GM12878 (cell line): ENCODE measurements around the gene NCAM2.

Experiments
- ATF7 ChIP-seq: fragments of 450-650 bp; IDR thresholded peaks from 2 replicates; pipeline ENCODE4 v1.6.1; 2016; ENCODE audit warnings: low read depth, mild to moderate bottlenecking
- CTCF ChIP-seq, 3 experiments: IDR thresholded peaks in 2 of 3; conservative IDR thresholded peaks in 1 of 3; 2 replicates each; pipeline ENCODE4 v1.5.1; 2011; ENCODE audit warnings: low read depth in 3 of 3, low read length in 3 of 3, mild to moderate bottlenecking in 3 of 3, control low read depth in 2 of 3, moderate library complexity in 2 of 3, inconsistent platforms in 1 of 3, mixed read lengths in 1 of 3; ENCODE audit not compliant: control insufficient read depth in 2 of 3, insufficient read depth in 1 of 3; ENCODE audit errors: extremely low read depth in 1 of 3
- E2F8 ChIP-seq: fragments of 450-650 bp; IDR thresholded peaks from 2 replicates; pipeline ENCODE4 v1.6.1; 2018; ENCODE audit warnings: mild to moderate bottlenecking, low read depth, moderate library complexity; ENCODE audit not compliant: partially characterized antibody
- EGR1 ChIP-seq, 2 experiments: IDR thresholded peaks; 1 replicate in 1 of 2; 2 replicates in 1 of 2; pipeline ENCODE4 v1.6.1; 2011 to 2012; ENCODE audit warnings: low read depth in 2 of 2, low read length in 2 of 2, borderline replicate concordance in 1 of 2, mild to moderate bottlenecking in 1 of 2, moderate library complexity in 1 of 2
- EZH2 ChIP-seq: IDR thresholded peaks from 2 replicates; pipeline ENCODE4 v1.6.1; 2012; ENCODE audit warnings: low read depth, mild to moderate bottlenecking, control low read depth, inconsistent platforms, low read length, borderline replicate concordance; ENCODE audit not compliant: control insufficient read depth
- GABPA ChIP-seq: IDR thresholded peaks from 2 replicates; pipeline ENCODE4 v1.6.1; 2014; ENCODE audit warnings: antibody characterized with exemption, low read depth, mild to moderate bottlenecking, inconsistent platforms
- HCFC1 ChIP-seq: fragments of 150-350 bp; IDR thresholded peaks from 2 replicates; pipeline ENCODE4 v1.6.1; 2014; ENCODE audit warnings: low read length
- HSF1 ChIP-seq: fragments of 150-350 bp; IDR thresholded peaks from 2 replicates; pipeline ENCODE4 v1.6.1; 2014; ENCODE audit warnings: mild to moderate bottlenecking, low read depth, low read length
- MEF2A ChIP-seq: IDR thresholded peaks from 2 replicates; pipeline ENCODE4 v1.6.1; 2011; ENCODE audit warnings: low read depth, mild to moderate bottlenecking, low read length, moderate library complexity; ENCODE audit not compliant: insufficient read depth
- PBX3 ChIP-seq: IDR thresholded peaks from 2 replicates; pipeline ENCODE4 v1.6.1; 2011; ENCODE audit warnings: mild to moderate bottlenecking, low read depth, low read length, moderate library complexity; ENCODE audit not compliant: insufficient replicate concordance
- TAF1 ChIP-seq: IDR thresholded peaks from 2 replicates; pipeline ENCODE4 v1.6.1; 2011; ENCODE audit warnings: mild to moderate bottlenecking, low read depth, low read length, borderline replicate concordance
- ZBED1 ChIP-seq: IDR thresholded peaks from 2 replicates; pipeline ENCODE4 v1.6.1; 2016; ENCODE audit warnings: borderline replicate concordance
- TF ChIP-seq, protein P1 (sequence below): IDR thresholded peaks from 2 replicates; pipeline ENCODE4 v1.6.1; 2012; ENCODE audit warnings: low read depth, low read length, improper control_type of control experiment

DNA sequence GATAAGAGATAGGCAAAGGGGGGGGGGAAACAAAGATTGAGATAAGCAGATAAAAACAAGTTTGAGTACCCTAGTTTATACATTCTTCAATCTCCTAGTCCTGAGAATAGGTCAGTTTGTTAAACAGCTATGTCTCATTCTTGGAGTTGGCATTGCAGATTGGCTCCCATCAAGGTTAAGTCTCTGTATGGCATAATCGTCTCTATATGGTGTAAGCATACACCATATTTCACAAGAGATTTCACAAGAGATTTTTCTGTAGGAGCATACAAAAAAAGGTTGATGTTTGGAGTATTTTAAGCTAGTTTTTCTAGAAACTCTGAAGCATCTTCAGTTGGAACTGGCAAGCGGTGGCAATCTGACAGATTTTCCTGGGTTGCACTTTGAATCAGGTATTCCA, 35.8 kb downstream of the NCAM2 start:
- TF ChIP-seq GABPA (no peak), CTCF (IDR thresholded peaks at IDR 0.05 in 2 of 3, conservative IDR thresholded peaks at IDR 0.05 in 1 of 3; ENCODE audit: control insufficient read depth in 2 of 3, extremely low read depth in 1 of 3, insufficient read depth in 1 of 3, low read depth in 3 of 3, low read length in 3 of 3) (no peak), HCFC1 (no peak), E2F8 (no peak), PBX3 (no peak), HSF1 (no peak), TAF1 (no peak), ATF7 (no peak), MEF2A (no peak), EZH2 (no peak), ZBED1 (no peak), EGR1 (IDR thresholded peaks at IDR 0.05; ENCODE audit: borderline replicate concordance in 1 of 2, low read depth in 2 of 2, low read length in 2 of 2) (no peak)
- TF ChIP-seq, protein P1, sequence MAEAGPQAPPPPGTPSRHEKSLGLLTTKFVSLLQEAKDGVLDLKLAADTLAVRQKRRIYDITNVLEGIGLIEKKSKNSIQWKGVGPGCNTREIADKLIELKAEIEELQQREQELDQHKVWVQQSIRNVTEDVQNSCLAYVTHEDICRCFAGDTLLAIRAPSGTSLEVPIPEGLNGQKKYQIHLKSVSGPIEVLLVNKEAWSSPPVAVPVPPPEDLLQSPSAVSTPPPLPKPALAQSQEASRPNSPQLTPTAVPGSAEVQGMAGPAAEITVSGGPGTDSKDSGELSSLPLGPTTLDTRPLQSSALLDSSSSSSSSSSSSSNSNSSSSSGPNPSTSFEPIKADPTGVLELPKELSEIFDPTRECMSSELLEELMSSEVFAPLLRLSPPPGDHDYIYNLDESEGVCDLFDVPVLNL = no peak
